OCI-LY7 (cell line): Measurements from ENCODE around the gene SOAT2. TPM values are rescaled to one million over a fixed set of nuclear protein-coding genes. Genes with fewer than 3 reads are reported as not detected.

Source experiments
- BruUV-seq: library from RNA; stranded (reverse); fragments of 400-500 nt; replicated peaks from 2 replicates; lab custom pipeline; 2021; lab: Mats Ljungman, UMichigan
- CTCF ChIA-PET: fragments of 300-600 bp; sonication (Branson Sonifier 250); formaldehyde crosslinking; loops from one replicate; lab custom pipeline; 2022; ENCODE audit warnings: antibody characterized with exemption; ENCODE audit not compliant: unreplicated experiment; lab: Charles Lee
- POLR2A ChIA-PET: fragments of 300-600 bp; sonication (Branson Sonifier 250); formaldehyde crosslinking; loops from one replicate; lab custom pipeline; 2022; ENCODE audit warnings: antibody characterized with exemption; lab: Charles Lee
- DNase-seq: peaks from one replicate; pipeline ENCODE4 v3.0.0-alpha.2; 2015; ENCODE audit warnings: low spot score
- H2AFZ ChIP-seq: fragments of 200-600 bp; sonication (generic), shearing (Covaris generic); 2 replicates; pipeline ENCODE4 v1.6.1; 2014; ENCODE audit warnings: mild to moderate bottlenecking, antibody characterized with exemption, low read length, moderate library complexity
- H3K27ac ChIP-seq: fragments of 200-600 bp; sonication (generic); 2 replicates; pipeline ENCODE4 v1.5.1; 2014; ENCODE audit warnings: mixed run types, low read depth, mild to moderate bottlenecking, moderate library complexity, low read length, inconsistent platforms; ENCODE audit not compliant: poor library complexity, severe bottlenecking
- H3K36me3 ChIP-seq: fragments of 200-600 bp; sonication (generic); 2 replicates; pipeline ENCODE4 v1.6.1; 2014; ENCODE audit warnings: mild to moderate bottlenecking, antibody characterized with exemption, low read length, moderate library complexity, mixed read lengths; ENCODE audit not compliant: insufficient read depth
- H3K4me1 ChIP-seq: fragments of 200-600 bp; sonication (generic); 2 replicates; pipeline ENCODE4 v1.5.1; 2014; ENCODE audit warnings: mild to moderate bottlenecking, low read length; ENCODE audit not compliant: insufficient read depth, poor library complexity, severe bottlenecking
- H3K4me2 ChIP-seq: fragments of 200-600 bp; sonication (generic); 2 replicates; pipeline ENCODE4 v1.6.1; 2014; ENCODE audit warnings: mild to moderate bottlenecking, low read length
- H3K4me3 ChIP-seq: fragments of 200-600 bp; sonication (generic); 2 replicates; pipeline ENCODE4 v1.5.1; 2014; ENCODE audit warnings: mild to moderate bottlenecking, low read depth, low read length; ENCODE audit not compliant: poor library complexity, severe bottlenecking
- H3K79me2 ChIP-seq: fragments of 200-600 bp; sonication (generic); 2 replicates; pipeline ENCODE4 v1.6.1; 2016; ENCODE audit warnings: low read depth, mild to moderate bottlenecking, low read length, moderate library complexity, mixed read lengths; ENCODE audit not compliant: insufficient read depth
- H3K9me2 ChIP-seq: fragments of 200-600 bp; sonication (generic); 2 replicates; pipeline ENCODE4 v1.6.1; 2016; ENCODE audit warnings: mild to moderate bottlenecking, low read length, mixed read lengths; ENCODE audit not compliant: insufficient read depth
- H3K9me3 ChIP-seq: fragments of 200-600 bp; sonication (generic); 2 replicates; pipeline ENCODE4 v1.6.1; 2014; ENCODE audit warnings: mild to moderate bottlenecking, mixed run types, low read length, mixed read lengths
- H4K20me1 ChIP-seq: fragments of 200-600 bp; sonication (generic); 2 replicates; pipeline ENCODE4 v1.6.1; 2014; ENCODE audit warnings: mild to moderate bottlenecking, antibody characterized with exemption, low read length, moderate library complexity, mixed read lengths; ENCODE audit not compliant: insufficient read depth
- EZH2phosphoT487 ChIP-seq: fragments of 200-600 bp; sonication (generic); IDR thresholded peaks from 2 replicates; pipeline ENCODE4 v1.6.1; 2018; ENCODE audit warnings: low read depth, borderline replicate concordance, mild to moderate bottlenecking, mixed run types, antibody characterized with exemption, low read length, moderate library complexity, mixed read lengths
- intact Hi-C: fragments of 100-400 bp; cut with micrococcal nuclease; formaldehyde crosslinking; loops from one replicate; pipeline ENCODE4 v1.10.0; 2022; ENCODE audit not compliant: unreplicated experiment
- total RNA-seq, 2 experiments: library from RNA; depleted of rRNA in 1 of 2; stranded (reverse); fragments of >200 nt in 1 of 2; shearing (Covaris generic) in 1 of 2; gene quantifications; 2 replicates each; pipeline ENCODE4 v1.2.3, GENCODE V29; 2014 to 2022
- TF ChIP-seq, protein P1 (sequence below): fragments of 200-600 bp; sonication (generic); conservative IDR thresholded peaks from 2 replicates; pipeline ENCODE4 v1.5.1; 2014; ENCODE audit warnings: mild to moderate bottlenecking, antibody characterized with exemption, low read length, moderate library complexity, mixed read lengths

The SOAT2 gene
- total RNA-seq, 2 experiments from 2014 or later: 0.06 to 1.8 TPM

DNA sequence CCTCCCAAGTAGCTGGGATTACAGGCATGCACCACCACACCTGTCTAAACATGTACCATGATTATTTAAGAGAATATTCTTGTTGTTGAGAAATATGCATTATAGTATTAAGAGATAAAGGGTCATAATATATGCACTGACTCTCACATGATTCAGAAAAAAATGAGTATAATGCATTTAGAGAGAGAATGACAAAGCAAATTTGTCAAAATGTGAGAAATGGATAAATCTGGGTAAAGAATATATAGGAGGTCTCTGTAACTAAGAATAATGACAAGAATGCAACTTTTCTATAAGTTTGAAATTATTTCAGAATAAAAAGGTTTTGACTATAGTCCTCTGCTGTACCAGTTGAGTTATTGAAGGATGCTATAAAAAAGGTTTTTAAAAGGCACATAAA is 49.1 kb downstream of the SOAT2 start:
- intact Hi-C loops: no loop called here
- TF ChIP-seq EZH2phosphoT487: no peak
- TF ChIP-seq, protein P1, sequence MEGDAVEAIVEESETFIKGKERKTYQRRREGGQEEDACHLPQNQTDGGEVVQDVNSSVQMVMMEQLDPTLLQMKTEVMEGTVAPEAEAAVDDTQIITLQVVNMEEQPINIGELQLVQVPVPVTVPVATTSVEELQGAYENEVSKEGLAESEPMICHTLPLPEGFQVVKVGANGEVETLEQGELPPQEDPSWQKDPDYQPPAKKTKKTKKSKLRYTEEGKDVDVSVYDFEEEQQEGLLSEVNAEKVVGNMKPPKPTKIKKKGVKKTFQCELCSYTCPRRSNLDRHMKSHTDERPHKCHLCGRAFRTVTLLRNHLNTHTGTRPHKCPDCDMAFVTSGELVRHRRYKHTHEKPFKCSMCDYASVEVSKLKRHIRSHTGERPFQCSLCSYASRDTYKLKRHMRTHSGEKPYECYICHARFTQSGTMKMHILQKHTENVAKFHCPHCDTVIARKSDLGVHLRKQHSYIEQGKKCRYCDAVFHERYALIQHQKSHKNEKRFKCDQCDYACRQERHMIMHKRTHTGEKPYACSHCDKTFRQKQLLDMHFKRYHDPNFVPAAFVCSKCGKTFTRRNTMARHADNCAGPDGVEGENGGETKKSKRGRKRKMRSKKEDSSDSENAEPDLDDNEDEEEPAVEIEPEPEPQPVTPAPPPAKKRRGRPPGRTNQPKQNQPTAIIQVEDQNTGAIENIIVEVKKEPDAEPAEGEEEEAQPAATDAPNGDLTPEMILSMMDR: no peak
- Histone ChIP-seq H3K4me1 (no peaks in the 10 kb centered on the region), H3K27ac (no peak overlapping the region), H3K4me2 (no peak overlapping the region), H3K79me2 (no peaks in the 10 kb centered on the region), H3K4me3 (no peak overlapping the region), H3K9me3 (no peaks in the 10 kb centered on the region), H2AFZ (no peak overlapping the region), H4K20me1 (no peaks in the 10 kb centered on the region), H3K9me2 (no peaks in the 10 kb centered on the region), H3K36me3 (no peaks in the 10 kb centered on the region)
- ChIA-PET CTCF (interaction anchor here (0.6 kb wide), 1 partner anchor 193 kb away, joined by 4 read pairs; no protein-coding TSS in a partner anchor), POLR2A (interaction anchor here (1.6 kb wide), 1 partner anchor 28 kb away, joined by 3 read pairs; the partner anchor contains the start of genes CSAD and ZNF740)
- DNase-seq: no peak
- BruUV-seq: no TSS peak

DNA sequence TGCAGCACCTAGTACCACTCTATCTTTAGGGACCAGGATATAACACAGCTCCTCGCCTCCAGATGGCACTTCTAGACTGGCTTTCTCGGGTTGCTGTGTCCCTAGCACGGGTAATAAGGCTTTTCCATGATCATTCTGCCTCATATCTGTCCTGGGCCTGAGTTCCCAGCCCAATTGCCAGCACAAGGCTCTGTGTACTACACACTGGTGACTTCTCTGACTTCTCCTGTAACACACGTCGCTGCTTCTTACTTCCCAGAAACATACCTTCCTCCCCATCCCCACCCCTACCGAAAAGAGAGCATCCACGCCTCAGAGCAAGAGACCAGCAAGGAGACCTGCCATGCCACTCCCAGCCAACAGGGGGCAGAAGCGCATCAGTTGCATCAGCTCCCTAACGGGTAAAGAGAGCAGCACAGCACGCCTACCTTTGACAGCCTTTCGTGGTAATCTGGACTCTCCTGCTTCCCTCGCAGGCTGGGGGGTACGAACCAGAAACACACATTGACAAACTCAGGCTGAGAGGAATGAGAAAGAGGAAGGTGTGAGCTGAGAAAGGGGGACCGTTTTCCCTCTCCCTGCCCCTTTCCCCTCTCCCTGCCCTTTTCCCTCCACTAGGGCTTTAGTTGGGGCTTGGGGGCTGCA is 56.0 kb downstream of the SOAT2 start:
- ChIA-PET CTCF (interaction anchor here (0.8 to 2.4 kb wide), 9 partner anchors 28 to 162 kb away, joined by 3 to 14 read pairs (median 4); partner anchors contain the start of genes AAAS and ESPL1), POLR2A (interaction anchor here (0.7 to 3.4 kb wide), 9 partner anchors 20 to 186 kb away, joined by 3 to 13 read pairs (median 4); partner anchors contain the start of genes AAAS and ESPL1)
- no peaks in the 10 kb centered on the region for H3K9me3 ChIP-seq
- H3K79me2 ChIP-seq: no peaks in the 10 kb centered on the region
- intact Hi-C loops: loop anchor here (1.0 to 2.0 kb wide), 8 partner anchors 21 to 186 kb away; partner anchors contain the start of genes AAAS, CSAD, ESPL1 and ZNF740
- peak overlapping the region; percentile 41 for H3K4me3 ChIP-seq
- H3K9me2 ChIP-seq: no peaks in the 10 kb centered on the region
- H3K27ac ChIP-seq: no peak overlapping the region
- no TSS peak for BruUV-seq
- H2AFZ ChIP-seq: peak overlapping the region; percentile 71
- peaks cover 11% of the 10 kb centered on the region for H3K4me1 ChIP-seq
- peak; percentile 92 for DNase-seq
- no peak for TF ChIP-seq EZH2phosphoT487
- TF ChIP-seq, protein P1: peak; percentile 99
- H3K4me2 ChIP-seq: peak overlapping the region; percentile 58
- H4K20me1 ChIP-seq: no peaks in the 10 kb centered on the region
- no peaks in the 10 kb centered on the region for H3K36me3 ChIP-seq
